Bronchial epithelial cell (primary cell): ENCODE measurements around the gene EDN3. TPM values are rescaled to one million over a fixed set of nuclear protein-coding genes. Genes with fewer than 3 reads are reported as not detected.

Experiments used
- DNase-seq: peaks from one replicate; pipeline ENCODE4 v3.0.0-alpha.2; 2010; ENCODE audit warnings: low read depth
- FAIRE-seq: peaks from 2 replicates; lab custom pipeline; 2011; peaks lifted over from hg19 to GRCh38; lab: Jason Lieb, UNC
- H3K27me3 ChIP-seq: 2 replicates; pipeline ENCODE4 v1.5.1; 2011; ENCODE audit warnings: low read length; ENCODE audit not compliant: control insufficient read depth, insufficient read depth
- H3K36me3 ChIP-seq: 2 replicates; pipeline ENCODE4 v1.5.1; 2011; ENCODE audit warnings: low read length; ENCODE audit not compliant: control insufficient read depth, insufficient read depth
- H3K4me3 ChIP-seq: 2 replicates; pipeline ENCODE4 v1.5.1; 2011; ENCODE audit warnings: mild to moderate bottlenecking, low read depth, low read length, control low read depth
- CTCF ChIP-seq: IDR thresholded peaks from 2 replicates; pipeline ENCODE4 v1.5.1; 2011; ENCODE audit warnings: mild to moderate bottlenecking, moderate library complexity, low read length, control low read depth, inconsistent platforms; ENCODE audit not compliant: insufficient read depth, severe bottlenecking
- total RNA-seq: library from RNA; depleted of rRNA; stranded (reverse); fragments of >200 nt; gene quantifications from 2 replicates; pipeline ENCODE4 v1.2.1, GENCODE V29; 2014

EDN3 gene
- total RNA-seq, 1 donor from 2014 or later, result not detected

- no peak for TF ChIP-seq CTCF
- FAIRE-seq (no peak), DNase-seq (no peak)
- H3K4me3 ChIP-seq, result no peak overlapping the region
- H3K27me3 ChIP-seq, result no peaks in the 10 kb centered on the region
- H3K36me3 ChIP-seq, result no peaks in the 10 kb centered on the region
Observed at GRCh38 chr20:59308493-59309201, 8.2 kb downstream of the EDN3 start.

- Histone ChIP-seq H3K36me3 (no peaks in the 10 kb centered on the region), H3K27me3 (no peaks in the 10 kb centered on the region), H3K4me3 (no peak overlapping the region)
- no peak for TF ChIP-seq CTCF
- FAIRE-seq, result no peak
- DNase-seq, result no peak
Observed at GRCh38 chr20:59309218-59309617, 8.8 kb downstream of the EDN3 start.

GRCh38 chr20:59314997-59315396 lies 14.6 kb downstream of the EDN3 start:
- Histone ChIP-seq H3K4me3 (no peak overlapping the region), H3K27me3 (no peaks in the 10 kb centered on the region), H3K36me3 (no peaks in the 10 kb centered on the region)
- FAIRE-seq (no peak), DNase-seq (peak; percentile 6)
- TF ChIP-seq CTCF, result no peak

GRCh38 chr20:59316911-59317731 lies 16.7 kb downstream of the EDN3 start:
- no peaks in the 10 kb centered on the region for H3K36me3 ChIP-seq
- FAIRE-seq, result no peak

GRCh38 chr20:59318201-59318790 lies 17.9 kb downstream of the EDN3 start:
- DNase-seq (no peak), FAIRE-seq (no peak)
- no peak for TF ChIP-seq CTCF
- Histone ChIP-seq H3K4me3 (no peak overlapping the region), H3K27me3 (no peaks in the 10 kb centered on the region), H3K36me3 (no peaks in the 10 kb centered on the region)

More at GRCh38 chr20:59316911-59317731, 16.7 kb downstream of the EDN3 start:
- no peak for DNase-seq
- no peak for TF ChIP-seq CTCF
- H3K27me3 ChIP-seq, result no peaks in the 10 kb centered on the region
- H3K4me3 ChIP-seq, result no peak overlapping the region
